ENCODE measurements around the gene NELFCD. TPM values are rescaled to one million over a fixed set of nuclear protein-coding genes. Genes with fewer than 3 reads are reported as not detected.
A peak's percentile ranks its signal among the peaks of the same experiment; 100 is the strongest.

The NELFCD gene
- total RNA-seq, 1 donor from 2014 or later = 45.7 TPM

DNA sequence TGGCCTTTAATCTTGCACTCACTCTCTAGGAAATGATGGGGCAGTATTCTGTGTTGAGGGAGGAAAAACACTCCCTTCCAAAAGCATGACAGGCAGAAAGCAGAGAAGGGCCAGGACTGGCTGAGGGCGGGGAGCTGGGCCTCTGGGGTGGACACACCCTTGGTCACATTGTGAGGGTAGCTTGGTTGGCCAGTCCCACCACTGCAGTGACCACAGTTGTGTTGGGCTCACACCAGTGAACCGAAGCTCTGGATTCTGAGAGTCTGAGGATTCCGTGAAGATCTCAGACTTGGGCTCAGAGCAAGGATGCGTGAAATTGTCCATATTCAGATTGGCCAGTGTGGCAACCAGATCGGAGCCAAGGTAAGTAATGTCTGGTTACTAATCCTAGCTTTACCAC is 38.2 kb downstream of the NELFCD start, which contains the start of gene TUBB1:
TSS of gene TUBB1 (plus strand) at position 213 of the 400 bp plus-strand sequence. CDS start at position 307, 94 bp downstream.
- no peak for FAIRE-seq
- DNase-seq (ENCODE audit: low spot score in 2 of 2) = no peak

DNA sequence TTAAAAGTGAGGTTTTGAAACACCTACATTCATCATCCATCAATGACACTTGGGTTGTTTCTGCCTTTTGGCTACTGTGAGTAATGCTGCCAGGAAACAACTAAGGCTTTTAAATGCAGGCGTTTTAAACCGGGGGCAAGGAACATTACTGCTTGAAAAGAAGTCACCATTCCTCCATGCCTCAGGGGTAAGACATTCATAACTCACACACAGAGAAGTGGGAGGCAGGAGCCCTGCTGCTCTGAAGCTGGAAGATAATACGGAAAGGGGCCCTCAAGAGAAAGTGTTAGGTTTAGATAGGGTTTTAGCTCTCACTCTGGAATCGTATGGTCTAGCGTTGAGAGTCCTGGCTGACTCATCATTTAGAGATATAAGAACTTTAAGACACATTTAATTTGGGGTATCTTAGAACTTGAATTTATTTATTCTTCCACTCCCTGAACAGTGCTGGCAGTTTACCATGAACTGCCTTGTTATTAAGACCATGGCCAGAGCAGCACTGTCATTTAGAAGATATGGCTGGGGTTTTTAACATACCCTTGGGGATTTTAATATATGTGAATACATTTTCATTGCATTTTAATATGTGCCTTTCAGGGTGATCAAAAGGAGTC is 40.0 kb downstream of the NELFCD start:
- FAIRE-seq (no peak), DNase-seq (ENCODE audit: low spot score in 2 of 2) (no peak)

GRCh38 chr20:59022754-59023153 is 41.7 kb downstream of the NELFCD start:
- FAIRE-seq (no peak), DNase-seq (ENCODE audit: low spot score in 2 of 2) (no peak)

GRCh38 chr20:59023616-59024015 is 42.6 kb downstream of the NELFCD start:
- no peak for FAIRE-seq

DNA sequence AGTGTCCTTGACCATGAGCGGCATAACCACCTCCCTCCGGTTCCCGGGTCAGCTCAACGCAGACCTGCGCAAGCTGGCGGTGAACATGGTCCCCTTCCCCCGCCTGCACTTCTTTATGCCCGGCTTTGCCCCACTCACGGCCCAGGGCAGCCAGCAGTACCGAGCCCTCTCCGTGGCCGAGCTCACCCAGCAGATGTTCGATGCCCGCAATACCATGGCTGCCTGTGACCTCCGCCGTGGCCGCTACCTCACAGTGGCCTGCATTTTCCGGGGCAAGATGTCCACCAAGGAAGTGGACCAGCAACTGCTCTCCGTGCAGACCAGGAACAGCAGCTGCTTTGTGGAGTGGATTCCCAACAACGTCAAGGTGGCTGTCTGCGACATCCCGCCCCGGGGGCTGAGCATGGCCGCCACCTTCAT is 43.1 kb downstream of the NELFCD start:
- FAIRE-seq = no peak
- no peak for DNase-seq (ENCODE audit: low spot score in 2 of 2)

More at GRCh38 chr20:59023616-59024015, 42.6 kb downstream of the NELFCD start:
- no peak for DNase-seq (ENCODE audit: low spot score in 2 of 2)

- FAIRE-seq (no peak), DNase-seq (ENCODE audit: low spot score in 2 of 2) (no peak)
Measured at GRCh38 chr20:59025086-59025485, 44.0 kb downstream of the NELFCD start.

GRCh38 chr20:59025511-59025910 is 44.5 kb downstream of the NELFCD start:
- DNase-seq (ENCODE audit: low spot score in 2 of 2) (no peak), FAIRE-seq (no peak)

GRCh38 chr20:59026904-59027740 is 46.1 kb downstream of the NELFCD start:
- FAIRE-seq = no peak
- DNase-seq (ENCODE audit: low spot score in 2 of 2) = no peak

DNA sequence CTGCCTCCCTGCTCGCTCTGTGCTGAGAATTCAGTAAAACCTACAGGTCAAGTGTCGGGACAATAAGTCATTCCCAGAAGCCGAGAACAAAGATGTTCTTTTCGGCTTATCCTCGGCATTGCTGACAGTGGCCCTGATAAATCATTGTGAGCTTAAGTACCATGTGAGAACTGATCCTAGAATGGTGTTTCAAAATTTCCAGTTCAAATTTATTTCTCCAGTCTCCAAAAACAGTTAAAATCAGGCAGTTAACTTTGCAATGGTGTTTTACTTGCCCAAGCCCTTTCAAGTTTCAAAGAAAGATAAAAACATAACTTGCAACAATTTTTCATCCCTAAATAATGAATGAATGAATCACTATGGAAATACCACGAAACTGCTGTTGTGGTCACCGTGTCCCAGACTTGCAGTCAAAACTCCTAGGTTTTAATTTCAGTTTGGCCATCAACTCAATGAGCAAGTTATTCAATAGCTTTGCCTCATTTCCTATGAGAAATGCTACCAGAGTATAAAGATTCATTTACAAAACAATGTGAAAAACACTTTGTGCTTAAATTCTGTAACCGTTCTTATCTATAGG is 46.8 kb downstream of the NELFCD start:
- FAIRE-seq = no peak
- DNase-seq (ENCODE audit: low spot score in 2 of 2) = no peak

DNA sequence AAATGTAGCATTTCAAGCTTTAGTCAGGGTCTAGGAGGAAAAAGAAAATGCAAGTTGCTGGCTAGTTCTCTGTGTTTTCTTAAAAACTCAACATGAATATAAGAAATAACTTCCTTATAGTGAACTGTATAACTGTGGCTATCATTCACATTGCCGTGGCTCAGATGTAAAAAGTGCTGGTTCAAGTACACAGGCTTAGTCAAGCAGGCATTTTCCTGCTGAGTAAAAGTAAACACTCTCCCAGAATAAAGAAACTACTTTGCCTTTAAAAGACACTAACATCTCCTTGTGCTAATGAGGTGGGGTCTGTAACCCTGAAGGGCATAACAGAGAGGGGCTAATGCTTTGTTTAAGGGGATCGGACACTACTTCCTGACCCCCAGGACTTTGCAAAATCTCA is 47.8 kb downstream of the NELFCD start:
- no peak for FAIRE-seq

DNA sequence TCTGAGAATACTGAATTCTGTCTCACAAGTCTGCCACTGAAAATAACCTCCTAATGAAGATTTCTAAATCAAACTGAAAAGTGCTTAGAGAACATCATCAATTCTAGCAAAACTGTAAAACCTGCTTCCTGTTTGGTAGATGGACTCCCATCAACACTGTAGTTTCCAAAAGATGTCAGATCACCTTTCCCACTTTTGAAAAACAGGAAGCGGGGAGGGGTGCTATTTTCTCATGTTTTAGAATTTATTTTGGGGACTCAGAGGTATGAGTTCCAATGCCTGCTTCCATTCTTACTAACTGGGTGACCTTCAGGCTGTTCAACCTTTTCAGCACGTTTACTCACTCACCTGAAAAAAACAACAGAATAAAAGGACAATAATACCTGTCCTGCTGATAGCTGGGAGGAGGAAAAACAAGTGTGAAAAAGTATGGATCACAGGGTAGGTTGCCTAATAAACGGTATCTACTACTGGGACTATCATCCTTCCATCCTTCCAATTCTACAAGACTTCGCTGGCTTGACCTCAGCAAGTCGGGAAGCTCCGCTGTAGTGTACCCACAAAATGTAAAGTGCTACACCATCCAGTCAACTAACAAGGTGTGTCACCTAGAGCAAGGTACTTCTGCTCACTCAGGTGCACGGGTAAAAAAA is 50.0 kb downstream of the NELFCD start:
- no peak for DNase-seq (ENCODE audit: low spot score in 2 of 2)
- FAIRE-seq = no peak

More for the DNA sequence above, 47.8 kb downstream of the NELFCD start:
- DNase-seq (ENCODE audit: low spot score in 2 of 2) = no peak

DNA sequence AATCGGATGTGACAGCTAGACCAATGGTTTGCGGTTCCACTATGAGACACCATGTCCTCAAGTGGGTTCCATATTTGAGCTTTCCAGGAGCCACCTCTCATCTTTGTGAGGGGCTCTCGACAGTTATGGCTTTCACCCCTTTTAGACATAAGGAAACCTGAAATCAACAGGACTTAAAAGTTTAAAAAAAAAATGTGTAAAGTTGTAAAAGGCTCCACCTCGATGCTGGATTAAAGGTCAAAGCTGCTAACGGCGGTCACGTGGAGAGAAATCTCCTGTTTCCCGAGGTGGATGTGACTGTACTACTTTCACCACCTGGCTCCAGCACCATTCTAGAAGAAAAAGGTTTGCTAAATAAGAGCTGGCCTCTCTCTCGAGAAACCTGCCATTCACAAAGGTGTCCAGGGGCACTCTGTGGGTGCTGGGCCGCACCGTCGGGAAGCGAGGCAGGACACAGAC is 50.5 kb downstream of the NELFCD start:
- no peak for DNase-seq (ENCODE audit: low spot score in 2 of 2)
- no peak for FAIRE-seq

GRCh38 chr20:59032023-59032712 is 51.1 kb downstream of the NELFCD start, which contains the start of gene ATP5F1E:
ATP5F1E (minus strand) TSS chr20:59032335; CDS start chr20:59032251, 84 bp downstream.
- FAIRE-seq = no peak
- DNase-seq (ENCODE audit: low spot score in 2 of 2) = peak; percentile 95 to 97

- FAIRE-seq (no peak), DNase-seq (ENCODE audit: low spot score in 2 of 2) (no peak)
Measured at GRCh38 chr20:59032713-59033059, 51.6 kb downstream of the NELFCD start.

GRCh38 chr20:59033093-59033492 is 52.0 kb downstream of the NELFCD start:
- DNase-seq (ENCODE audit: low spot score in 2 of 2) (no peak), FAIRE-seq (no peak)

GRCh38 chr20:59033616-59034165 is 52.6 kb downstream of the NELFCD start:
- DNase-seq (ENCODE audit: low spot score in 2 of 2) (no peak), FAIRE-seq (no peak)

GRCh38 chr20:59035381-59035780 is 54.3 kb downstream of the NELFCD start:
- no peak for FAIRE-seq

DNA sequence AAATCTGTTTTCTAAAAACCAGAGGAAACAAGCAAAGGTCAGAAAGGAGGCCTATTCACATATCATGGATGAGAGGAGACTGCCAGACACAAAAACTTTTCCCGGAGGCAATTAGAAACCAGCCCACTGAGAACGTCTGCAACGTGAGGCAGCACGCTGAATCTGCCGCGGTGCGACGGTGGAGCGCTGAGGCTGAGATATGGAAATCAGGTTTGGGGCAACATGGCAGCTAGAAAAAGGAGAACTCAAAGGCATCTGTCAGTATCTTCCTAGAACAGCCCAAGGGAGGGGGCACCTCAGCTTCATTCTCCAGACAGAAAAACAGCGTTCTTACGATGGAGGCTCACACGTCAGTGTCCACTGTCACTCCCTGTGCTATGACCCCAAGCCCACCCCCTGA is 56.3 kb downstream of the NELFCD start:
- DNase-seq (ENCODE audit: low spot score in 2 of 2) (no peak), FAIRE-seq (no peak)

More at GRCh38 chr20:59035381-59035780, 54.3 kb downstream of the NELFCD start:
- DNase-seq (ENCODE audit: low spot score in 2 of 2) = no peak

- FAIRE-seq (no peak), DNase-seq (ENCODE audit: low spot score in 2 of 2) (no peak)
Measured at GRCh38 chr20:59039233-59039632, 58.2 kb downstream of the NELFCD start.

DNA sequence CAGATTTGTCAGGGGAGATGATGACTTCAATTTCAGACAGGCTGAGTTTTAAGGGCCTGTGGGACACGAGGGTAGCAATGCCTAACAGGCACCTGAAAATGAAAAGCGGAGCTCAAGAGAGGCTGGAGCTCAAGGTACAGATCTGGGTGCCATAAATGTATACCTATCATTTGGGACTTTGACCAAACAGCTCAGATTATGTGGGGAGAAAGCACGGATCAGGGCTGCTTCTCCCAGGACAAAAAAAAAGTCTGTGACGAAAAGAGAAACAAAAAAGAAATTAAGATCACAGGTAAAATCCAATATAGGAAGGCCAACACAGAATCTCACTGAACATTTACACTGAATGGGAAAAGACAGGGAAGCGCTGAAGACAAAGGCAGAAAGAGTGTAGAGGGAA is 59.6 kb downstream of the NELFCD start:
- FAIRE-seq (no peak), DNase-seq (ENCODE audit: low spot score in 2 of 2) (no peak)
